NCI-H460 (cell line): Measurements from ENCODE around the gene DAZ4. TPM values are rescaled to one million over a fixed set of nuclear protein-coding genes. Genes with fewer than 3 reads are reported as not detected.
"Not testable (repeated sequence)": the region's sequence is repeated elsewhere in the genome, so short reads cannot be mapped to it uniquely, and the experiment has no call there.

Source experiments
- DNase-seq: peaks from one replicate; pipeline ENCODE4 v3.0.0-alpha.2; 2016; ENCODE audit warnings: low read depth; ENCODE audit errors: extremely low read depth
- polyA plus RNA-seq: library from polyadenylated mRNA; depleted of rRNA; stranded (reverse); fragments of >200 nt; gene quantifications from 2 replicates; pipeline ENCODE4 v1.2.3, GENCODE V29; 2014; cell fraction: nucleus; rRNA removed
- total RNA-seq: library from RNA; depleted of rRNA; stranded (reverse); fragments of >200 nt; shearing (Covaris generic); gene quantifications from 2 replicates; pipeline ENCODE4 v1.2.3, GENCODE V29; 2014; rRNA removed

Gene DAZ4, protein sequence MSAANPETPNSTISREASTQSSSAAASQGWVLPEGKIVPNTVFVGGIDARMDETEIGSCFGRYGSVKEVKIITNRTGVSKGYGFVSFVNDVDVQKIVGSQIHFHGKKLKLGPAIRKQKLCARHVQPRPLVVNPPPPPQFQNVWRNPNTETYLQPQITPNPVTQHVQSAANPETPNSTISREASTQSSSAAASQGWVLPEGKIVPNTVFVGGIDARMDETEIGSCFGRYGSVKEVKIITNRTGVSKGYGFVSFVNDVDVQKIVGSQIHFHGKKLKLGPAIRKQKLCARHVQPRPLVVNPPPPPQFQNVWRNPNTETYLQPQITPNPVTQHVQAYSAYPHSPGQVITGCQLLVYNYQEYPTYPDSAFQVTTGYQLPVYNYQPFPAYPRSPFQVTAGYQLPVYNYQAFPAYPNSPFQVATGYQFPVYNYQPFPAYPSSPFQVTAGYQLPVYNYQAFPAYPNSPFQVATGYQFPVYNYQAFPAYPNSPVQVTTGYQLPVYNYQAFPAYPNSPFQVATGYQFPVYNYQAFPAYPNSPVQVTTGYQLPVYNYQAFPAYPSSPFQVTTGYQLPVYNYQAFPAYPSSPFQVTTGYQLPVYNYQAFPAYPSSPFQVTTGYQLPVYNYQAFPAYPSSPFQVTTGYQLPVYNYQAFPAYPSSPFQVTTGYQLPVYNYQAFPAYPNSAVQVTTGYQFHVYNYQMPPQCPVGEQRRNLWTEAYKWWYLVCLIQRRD
- not detected in 2 replicates for total RNA-seq
- polyA plus RNA-seq: not detected in 2 replicates

DNA sequence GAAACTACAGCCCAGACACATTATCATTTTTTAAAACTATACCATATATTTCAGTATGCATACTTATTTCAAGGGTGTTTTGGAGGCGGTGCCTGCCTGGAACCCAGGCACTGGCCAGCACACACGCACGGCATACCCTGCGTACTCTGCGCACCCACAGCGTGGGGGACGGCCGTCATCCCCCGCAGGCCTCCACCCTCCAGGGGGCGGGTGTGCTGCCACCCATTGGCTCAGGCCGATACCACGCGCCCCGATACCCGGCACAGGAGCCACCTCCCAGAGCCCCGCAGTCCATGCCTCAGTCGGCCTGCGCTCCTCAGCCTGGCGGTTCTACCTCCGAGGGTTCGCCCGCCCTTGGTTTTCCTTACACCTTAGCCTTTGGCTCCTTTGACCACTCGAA lies at the start of gene DAZ4:
Gene DAZ4, plus strand, starts transcription at position 301 of the 400 bp plus-strand sequence. CDS start 208 bp downstream, outside the sequence.
- not testable (repeated sequence) for DNase-seq

DNA sequence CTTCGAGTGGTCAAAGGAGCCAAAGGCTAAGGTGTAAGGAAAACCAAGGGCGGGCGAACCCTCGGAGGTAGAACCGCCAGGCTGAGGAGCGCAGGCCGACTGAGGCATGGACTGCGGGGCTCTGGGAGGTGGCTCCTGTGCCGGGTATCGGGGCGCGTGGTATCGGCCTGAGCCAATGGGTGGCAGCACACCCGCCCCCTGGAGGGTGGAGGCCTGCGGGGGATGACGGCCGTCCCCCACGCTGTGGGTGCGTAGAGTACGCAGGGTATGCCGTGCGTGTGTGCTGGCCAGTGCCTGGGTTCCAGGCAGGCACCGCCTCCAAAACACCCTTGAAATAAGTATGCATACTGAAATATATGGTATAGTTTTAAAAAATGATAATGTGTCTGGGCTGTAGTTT lies 20.4 kb upstream of the DAZ4 start, which contains the start of gene DAZ3:
Gene DAZ3, minus strand, starts transcription at position 101 of the 400 bp plus-strand sequence. CDS start 208 bp downstream, outside the sequence.
- DNase-seq: not testable (repeated sequence)

DNA sequence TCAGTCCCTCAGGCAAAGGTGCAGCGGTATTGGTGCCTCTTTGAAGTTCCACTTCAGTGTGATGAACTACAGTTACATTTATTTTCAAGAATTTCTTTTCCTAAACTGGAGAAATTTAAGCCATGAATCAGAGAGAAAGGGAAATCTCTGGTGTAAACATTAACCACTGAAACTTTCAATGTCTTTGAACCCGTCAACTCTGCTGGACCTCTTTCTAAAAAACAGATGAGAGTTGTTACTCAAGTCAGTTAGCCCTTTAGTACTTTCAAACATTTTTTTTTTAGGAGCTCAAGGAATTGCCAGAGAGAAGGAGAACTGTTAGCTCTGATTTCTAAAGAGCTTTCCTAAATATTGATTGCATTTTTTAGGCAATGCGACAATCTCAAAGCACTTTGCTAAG lies 11.9 kb upstream of the DAZ4 start:
- not testable (repeated sequence) for DNase-seq

DNA sequence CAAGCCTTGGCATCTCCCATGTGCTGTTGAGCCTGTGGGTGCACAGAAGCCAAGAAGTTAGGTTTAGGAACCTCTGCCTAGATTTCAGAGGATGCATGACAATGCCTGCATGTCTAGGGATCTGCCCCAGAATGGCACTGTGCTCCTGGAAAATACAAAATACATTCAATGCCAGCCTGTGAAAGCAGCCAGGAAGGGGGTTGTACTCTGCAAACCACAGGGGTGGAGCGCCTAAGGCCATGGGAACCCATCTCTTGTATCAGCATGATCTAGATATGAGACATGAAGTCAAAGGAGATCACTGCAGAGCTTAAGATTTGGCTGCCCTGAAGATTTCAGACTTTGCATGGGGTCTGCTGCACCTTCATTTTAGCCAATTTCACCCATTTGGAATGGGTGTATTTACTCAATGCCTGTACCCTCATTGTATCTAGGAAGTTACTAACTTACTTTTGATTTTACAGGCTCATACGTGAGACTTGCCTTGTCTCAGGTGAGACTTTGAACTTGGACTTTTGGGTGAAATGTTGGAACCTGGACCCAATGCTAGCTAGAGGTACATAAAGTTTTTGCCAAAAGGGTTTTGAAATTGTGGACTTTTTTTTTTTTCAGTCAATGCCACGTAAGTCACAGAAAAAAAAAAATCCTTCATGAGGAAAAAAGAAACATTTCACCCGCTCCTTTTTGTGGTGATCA lies 9.4 kb upstream of the DAZ4 start:
- not testable (repeated sequence) for DNase-seq

DNA sequence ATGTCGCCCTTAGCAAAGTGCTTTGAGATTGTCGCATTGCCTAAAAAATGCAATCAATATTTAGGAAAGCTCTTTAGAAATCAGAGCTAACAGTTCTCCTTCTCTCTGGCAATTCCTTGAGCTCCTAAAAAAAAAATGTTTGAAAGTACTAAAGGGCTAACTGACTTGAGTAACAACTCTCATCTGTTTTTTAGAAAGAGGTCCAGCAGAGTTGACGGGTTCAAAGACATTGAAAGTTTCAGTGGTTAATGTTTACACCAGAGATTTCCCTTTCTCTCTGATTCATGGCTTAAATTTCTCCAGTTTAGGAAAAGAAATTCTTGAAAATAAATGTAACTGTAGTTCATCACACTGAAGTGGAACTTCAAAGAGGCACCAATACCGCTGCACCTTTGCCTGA lies 8.7 kb upstream of the DAZ4 start:
- DNase-seq: not testable (repeated sequence)

Other genes starting within 250 kb of the DAZ4 start
- not detected in 2 replicates for gene BPY2B, start 215.9 kb upstream of the DAZ4 start, total RNA-seq
- gene DAZ3, start 20.5 kb upstream of the DAZ4 start, total RNA-seq: not detected in 2 replicates
- not detected in 2 replicates for gene BPY2C, start 218.2 kb downstream of the DAZ4 start, total RNA-seq